D721Med (cell line): Measurements from ENCODE around the gene TMCO6.
"Not testable (repeated sequence)": the region's sequence is repeated elsewhere in the genome, so short reads cannot be mapped to it uniquely, and the experiment has no call there.

ENCODE experiments used
- DNase-seq: peaks from one replicate; pipeline ENCODE4 v3.0.0; 2011; ENCODE audit warnings: low spot score; ENCODE audit not compliant: insufficient read length
- FAIRE-seq: peaks from 2 replicates; lab custom pipeline; 2011; peaks lifted over from hg19 to GRCh38; lab: Jason Lieb, UNC
- TF ChIP-seq, protein P1 (sequence below): IDR thresholded peaks from 2 replicates; pipeline ENCODE4 v1.5.1; 2012; ENCODE audit warnings: mild to moderate bottlenecking, control low read depth; ENCODE audit not compliant: insufficient read depth; ENCODE audit errors: missing control alignments

The TMCO6 gene

DNA sequence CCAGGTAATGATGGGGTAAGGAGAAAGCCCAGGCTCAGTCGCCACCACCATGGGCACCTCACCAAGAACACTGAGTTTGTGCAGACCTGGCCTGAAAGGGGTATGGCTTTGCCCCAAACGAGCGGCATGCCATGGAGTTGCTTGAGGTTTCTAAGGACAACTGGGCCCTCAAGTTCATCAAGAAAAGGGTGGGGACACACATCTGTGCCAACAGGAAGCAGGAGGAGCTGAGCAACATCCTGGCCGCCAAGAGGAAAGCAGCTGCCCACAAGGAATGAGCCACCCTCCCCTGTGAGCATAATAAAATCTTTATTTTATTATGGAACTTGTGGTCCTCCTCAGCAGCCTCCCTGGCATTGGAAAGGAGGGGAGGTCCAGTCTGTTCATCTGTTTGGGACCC, 30.1 kb upstream of the TMCO6 start:
- no peak for DNase-seq
- TF ChIP-seq, protein P1, sequence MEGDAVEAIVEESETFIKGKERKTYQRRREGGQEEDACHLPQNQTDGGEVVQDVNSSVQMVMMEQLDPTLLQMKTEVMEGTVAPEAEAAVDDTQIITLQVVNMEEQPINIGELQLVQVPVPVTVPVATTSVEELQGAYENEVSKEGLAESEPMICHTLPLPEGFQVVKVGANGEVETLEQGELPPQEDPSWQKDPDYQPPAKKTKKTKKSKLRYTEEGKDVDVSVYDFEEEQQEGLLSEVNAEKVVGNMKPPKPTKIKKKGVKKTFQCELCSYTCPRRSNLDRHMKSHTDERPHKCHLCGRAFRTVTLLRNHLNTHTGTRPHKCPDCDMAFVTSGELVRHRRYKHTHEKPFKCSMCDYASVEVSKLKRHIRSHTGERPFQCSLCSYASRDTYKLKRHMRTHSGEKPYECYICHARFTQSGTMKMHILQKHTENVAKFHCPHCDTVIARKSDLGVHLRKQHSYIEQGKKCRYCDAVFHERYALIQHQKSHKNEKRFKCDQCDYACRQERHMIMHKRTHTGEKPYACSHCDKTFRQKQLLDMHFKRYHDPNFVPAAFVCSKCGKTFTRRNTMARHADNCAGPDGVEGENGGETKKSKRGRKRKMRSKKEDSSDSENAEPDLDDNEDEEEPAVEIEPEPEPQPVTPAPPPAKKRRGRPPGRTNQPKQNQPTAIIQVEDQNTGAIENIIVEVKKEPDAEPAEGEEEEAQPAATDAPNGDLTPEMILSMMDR: no peak
- FAIRE-seq: no peak

DNA sequence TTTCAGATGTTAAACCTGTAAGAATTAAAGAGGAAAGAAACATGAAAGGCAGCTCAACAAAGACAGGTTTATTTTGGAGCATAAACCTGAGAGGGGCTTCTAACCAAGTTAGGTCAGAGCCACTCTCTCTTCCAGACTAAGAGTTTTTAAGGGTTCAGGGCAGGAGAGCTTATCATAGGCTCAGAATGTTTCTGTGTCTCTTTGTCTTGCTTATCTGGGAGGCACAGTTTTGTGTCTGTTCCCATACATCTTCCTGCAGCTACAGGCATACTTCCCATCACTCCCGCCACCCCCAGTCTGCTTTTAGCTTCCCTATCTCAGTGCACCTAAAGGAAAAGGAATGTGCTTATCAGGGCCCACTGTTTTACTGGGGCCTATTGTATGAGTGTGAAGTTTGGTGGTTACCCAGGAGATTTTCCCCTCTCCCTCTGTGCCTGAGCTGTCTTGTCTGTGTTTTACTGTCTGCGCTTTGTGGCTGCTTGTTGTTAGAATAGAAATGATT, 28.2 kb upstream of the TMCO6 start:
- DNase-seq (no peak), FAIRE-seq (no peak)
- TF ChIP-seq, protein P1: no peak

DNA sequence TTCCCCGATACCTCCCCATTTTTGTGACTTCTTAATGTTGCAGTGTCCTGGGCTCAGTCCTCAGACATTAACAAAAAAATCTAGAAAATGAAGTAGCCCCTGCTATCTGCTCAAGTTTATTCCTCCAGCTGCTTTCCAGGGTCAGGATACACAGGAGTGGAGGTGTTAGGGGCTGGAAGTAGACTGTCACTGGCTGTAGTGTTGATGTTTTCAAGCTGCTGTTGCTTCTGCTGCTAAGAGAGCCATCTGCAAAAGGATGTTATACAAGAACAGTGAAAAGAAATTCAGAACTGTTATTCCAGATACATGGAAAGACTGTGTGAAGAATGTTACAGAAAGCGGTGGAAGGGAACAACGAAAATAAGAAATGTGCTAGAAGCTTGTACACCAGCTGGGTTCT, 16.9 kb upstream of the TMCO6 start:
- TF ChIP-seq, protein P1: no peak
- DNase-seq (no peak), FAIRE-seq (no peak)

DNA sequence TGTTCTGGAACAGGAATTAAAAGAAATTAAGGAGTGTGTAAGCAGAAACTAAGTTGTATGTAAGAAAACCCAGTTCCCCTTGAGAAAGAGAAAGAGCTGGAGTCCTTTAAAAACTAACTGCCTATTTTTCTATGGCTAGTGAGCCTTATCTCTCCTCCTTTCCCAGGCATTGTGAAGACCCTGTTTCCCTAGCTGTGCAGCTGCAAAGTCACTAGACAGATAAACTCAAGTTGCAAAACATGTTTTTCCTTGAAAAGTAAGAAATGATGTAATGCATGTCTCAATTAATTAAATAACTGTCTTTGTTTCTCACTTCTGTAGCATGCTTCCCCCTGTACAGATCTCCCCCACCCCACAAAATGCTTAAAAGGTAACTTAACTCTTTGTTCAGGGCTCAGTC, 16.2 kb upstream of the TMCO6 start:
- not testable (repeated sequence) for DNase-seq

DNA sequence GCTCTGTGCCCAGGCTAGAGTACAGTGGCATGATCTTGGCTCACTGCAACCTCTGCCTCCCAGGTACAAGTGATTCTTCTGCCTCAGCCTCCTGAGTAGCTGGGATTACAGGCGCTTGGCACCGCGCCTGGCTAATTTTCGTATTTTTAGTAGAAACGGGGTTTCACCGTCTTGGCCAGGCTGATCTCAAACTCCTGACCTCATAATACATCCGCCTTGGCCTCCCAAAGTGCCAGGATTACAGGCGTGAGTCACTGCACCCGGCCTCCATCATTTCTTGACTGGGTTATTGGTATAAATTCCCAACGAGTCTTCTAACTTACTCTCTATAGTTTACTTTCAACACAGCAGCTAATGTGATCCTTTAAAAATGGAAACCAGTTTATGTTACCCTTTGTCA, 14.4 kb upstream of the TMCO6 start:
- DNase-seq: not testable (repeated sequence)

More for the DNA sequence above, 16.2 kb upstream of the TMCO6 start:
- FAIRE-seq: not testable (repeated sequence)

DNA sequence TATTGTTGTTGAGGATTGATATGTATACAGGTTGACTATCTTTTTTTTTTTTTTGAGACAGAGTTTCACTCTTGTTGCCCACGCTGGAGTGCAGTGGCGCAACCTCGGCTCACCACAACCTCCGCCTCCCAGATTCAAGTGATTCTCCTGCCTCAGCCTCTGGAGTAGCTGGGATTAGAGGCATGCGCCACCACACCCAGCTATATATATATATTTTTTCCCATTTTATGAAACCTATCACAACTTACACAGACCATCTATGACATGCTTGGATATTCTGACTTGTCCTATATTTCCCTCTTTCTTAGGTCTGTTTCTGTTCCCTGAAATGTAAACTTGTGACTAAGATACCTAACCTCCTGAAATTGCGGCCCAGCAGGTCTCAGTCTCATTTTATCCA, 11.3 kb upstream of the TMCO6 start:
- no peak for DNase-seq
- no peak for FAIRE-seq
- TF ChIP-seq, protein P1: no peak

More for the DNA sequence above, 14.4 kb upstream of the TMCO6 start:
- FAIRE-seq: not testable (repeated sequence)

DNA sequence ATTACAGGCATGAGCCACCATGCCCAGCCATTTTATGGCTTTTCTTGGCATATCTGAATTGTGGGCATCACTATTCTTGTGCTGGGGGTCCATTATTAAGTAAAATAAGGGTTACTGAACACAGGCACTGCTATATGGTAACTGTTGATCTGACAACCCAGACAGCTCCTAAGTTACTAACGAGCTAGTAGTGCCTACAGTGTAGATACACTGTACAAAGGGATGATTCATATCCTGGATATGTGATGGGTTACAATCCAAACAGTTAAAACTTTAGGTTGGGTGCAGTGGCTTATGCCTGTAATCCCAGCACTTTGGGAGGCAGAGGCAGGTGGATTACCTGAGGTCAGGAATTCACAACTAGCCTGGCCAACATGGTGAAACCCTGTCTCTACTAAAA, 10.5 kb upstream of the TMCO6 start:
- no peak for FAIRE-seq
- DNase-seq: no peak
- TF ChIP-seq, protein P1: no peak

DNA sequence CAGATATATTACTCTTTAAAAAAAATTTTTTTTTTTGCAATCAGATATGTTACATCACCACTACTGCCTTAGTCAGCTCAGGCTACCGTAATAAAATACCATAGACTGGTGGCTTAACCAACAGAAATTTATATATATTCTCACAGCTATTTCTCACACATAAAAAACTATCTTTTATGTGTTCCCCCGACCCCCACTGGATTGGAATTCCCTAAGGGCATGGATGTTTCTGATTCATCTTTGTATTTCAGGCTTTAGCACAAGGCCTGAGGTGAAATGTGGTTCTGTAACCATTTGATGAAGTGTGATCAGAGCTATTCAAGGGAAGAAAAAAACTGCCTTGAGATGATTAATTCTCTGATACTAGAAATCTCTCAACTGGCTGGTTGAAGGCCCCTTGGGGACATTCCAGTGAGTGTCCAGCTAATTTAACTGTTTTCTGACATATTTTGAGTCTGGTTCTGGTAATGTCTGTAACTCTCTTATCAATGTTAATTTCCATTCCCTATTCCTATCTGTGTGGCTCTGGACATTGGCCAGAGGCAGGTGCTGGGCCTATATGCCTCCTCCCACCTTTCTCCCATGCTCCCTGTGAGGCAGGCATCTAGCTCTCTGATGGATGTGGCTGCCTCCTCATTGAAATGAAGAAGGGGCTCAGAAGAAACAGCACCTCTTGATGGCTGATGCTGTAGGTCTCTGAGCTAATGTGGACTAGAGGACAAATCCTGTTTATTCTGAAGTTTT, 8.8 kb upstream of the TMCO6 start:
- TF ChIP-seq, protein P1: no peak
- no peak for DNase-seq
- no peak for FAIRE-seq
